ENCODE measurements around the gene PPP1R7.

The PPP1R7 gene

GRCh38 chr2:241125626-241126025, 24.6 kb upstream of the PPP1R7 start:
- Histone ChIP-seq H3K9me3 (ENCODE audit: severe bottlenecking) (no peaks in the 10 kb centered on the region), H3K4me3 (ENCODE audit: low read depth, low read length) (no peak overlapping the region), H3K36me3 (peaks cover 47% of the 10 kb centered on the region), H3K27ac (no peak overlapping the region), H3K27me3 (ENCODE audit: insufficient read depth, low read depth, severe bottlenecking) (no peaks in the 10 kb centered on the region)
- TF ChIP-seq CTCF (IDR thresholded peaks at IDR 0.05; ENCODE audit: low read depth, low read length) = no peak
- DNase-seq = no peak

- no peak overlapping the region for H3K27ac ChIP-seq
- no peak for DNase-seq
- TF ChIP-seq CTCF (IDR thresholded peaks at IDR 0.05; ENCODE audit: low read depth, low read length) = no peak
- H3K4me3 ChIP-seq (ENCODE audit: low read depth, low read length) = no peak overlapping the region
- H3K27me3 ChIP-seq (ENCODE audit: insufficient read depth, low read depth, severe bottlenecking) = no peaks in the 10 kb centered on the region
- H3K36me3 ChIP-seq = peaks cover 47% of the 10 kb centered on the region
- H3K9me3 ChIP-seq (ENCODE audit: severe bottlenecking) = no peaks in the 10 kb centered on the region
Measured at GRCh38 chr2:241126201-241126611, 24.1 kb upstream of the PPP1R7 start.

GRCh38 chr2:241126771-241127202, 23.5 kb upstream of the PPP1R7 start:
- no peaks in the 10 kb centered on the region for H3K27me3 ChIP-seq (ENCODE audit: insufficient read depth, low read depth, severe bottlenecking)
- peaks cover 52% of the 10 kb centered on the region for H3K36me3 ChIP-seq
- no peak overlapping the region for H3K27ac ChIP-seq
- no peak for TF ChIP-seq CTCF (IDR thresholded peaks at IDR 0.05; ENCODE audit: low read depth, low read length)
- no peak overlapping the region for H3K4me3 ChIP-seq (ENCODE audit: low read depth, low read length)
- H3K9me3 ChIP-seq (ENCODE audit: severe bottlenecking) = no peaks in the 10 kb centered on the region
- no peak for DNase-seq

DNA sequence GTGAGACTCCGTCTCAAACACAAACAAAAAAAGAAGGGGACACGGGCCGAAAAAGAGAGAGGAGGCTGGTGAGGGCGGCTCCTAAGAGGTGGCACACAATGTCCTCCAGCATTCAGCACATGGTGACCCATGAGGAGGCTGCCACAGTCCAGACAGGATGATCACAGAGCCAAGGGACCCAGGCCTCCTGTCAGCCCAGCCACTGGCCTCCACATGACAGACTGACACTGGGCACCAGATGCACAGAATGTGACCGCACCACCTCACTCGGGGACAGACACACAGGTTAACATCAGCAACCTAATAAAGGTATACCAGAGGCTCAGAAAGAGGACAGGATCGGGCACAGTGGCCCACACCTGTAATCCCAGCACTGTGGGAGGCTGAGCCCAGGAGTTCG, 22.0 kb upstream of the PPP1R7 start:
- no peaks in the 10 kb centered on the region for H3K27me3 ChIP-seq (ENCODE audit: insufficient read depth, low read depth, severe bottlenecking)
- no peak overlapping the region for H3K4me3 ChIP-seq (ENCODE audit: low read depth, low read length)
- no peaks in the 10 kb centered on the region for H3K9me3 ChIP-seq (ENCODE audit: severe bottlenecking)
- peaks cover 50% of the 10 kb centered on the region for H3K36me3 ChIP-seq
- TF ChIP-seq CTCF (IDR thresholded peaks at IDR 0.05; ENCODE audit: low read depth, low read length) = no peak
- no peak overlapping the region for H3K27ac ChIP-seq
- no peak for DNase-seq

DNA sequence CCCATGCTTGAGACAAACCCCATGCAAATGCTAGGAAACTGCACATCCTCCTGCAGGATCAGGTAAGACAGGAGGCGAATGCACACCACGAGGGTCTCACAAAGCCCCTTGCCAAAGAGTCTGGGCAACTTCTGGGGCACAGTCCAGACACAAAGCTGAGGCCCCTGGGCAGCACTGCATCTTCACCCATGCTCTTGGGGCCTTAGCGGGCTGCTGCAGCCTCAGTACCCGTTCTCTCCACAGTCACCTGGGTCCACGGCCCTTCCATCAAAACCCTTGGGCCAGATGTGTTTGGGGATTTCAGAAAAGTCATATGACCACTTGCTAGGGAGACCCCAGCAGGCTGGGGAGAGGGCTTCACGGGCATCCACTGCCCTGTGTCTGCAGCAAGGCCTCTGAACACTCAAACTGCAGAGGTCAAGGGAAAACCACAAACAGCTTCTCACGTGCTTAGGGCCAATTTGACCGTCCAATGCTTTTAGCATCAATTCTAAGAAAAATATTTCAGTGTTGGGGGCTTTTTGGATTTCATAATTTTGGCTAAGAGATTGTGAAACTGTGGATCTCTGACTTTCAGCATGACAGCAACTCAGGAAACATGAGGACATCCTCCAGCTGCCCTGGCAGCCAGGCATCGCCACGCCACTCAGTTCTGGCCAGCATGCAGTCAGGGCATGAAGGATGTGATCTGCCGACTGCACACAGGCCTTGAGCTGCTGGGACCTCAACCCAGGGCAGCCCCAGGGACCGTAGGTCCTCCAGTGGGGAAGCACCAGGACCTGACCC, 21.0 kb upstream of the PPP1R7 start:
- Histone ChIP-seq H3K27ac (no peak overlapping the region), H3K4me3 (ENCODE audit: low read depth, low read length) (no peak overlapping the region), H3K9me3 (ENCODE audit: severe bottlenecking) (no peaks in the 10 kb centered on the region), H3K27me3 (ENCODE audit: insufficient read depth, low read depth, severe bottlenecking) (no peaks in the 10 kb centered on the region), H3K36me3 (peaks cover 47% of the 10 kb centered on the region)
- no peak for DNase-seq
- TF ChIP-seq CTCF (IDR thresholded peaks at IDR 0.05; ENCODE audit: low read depth, low read length) = no peak

DNA sequence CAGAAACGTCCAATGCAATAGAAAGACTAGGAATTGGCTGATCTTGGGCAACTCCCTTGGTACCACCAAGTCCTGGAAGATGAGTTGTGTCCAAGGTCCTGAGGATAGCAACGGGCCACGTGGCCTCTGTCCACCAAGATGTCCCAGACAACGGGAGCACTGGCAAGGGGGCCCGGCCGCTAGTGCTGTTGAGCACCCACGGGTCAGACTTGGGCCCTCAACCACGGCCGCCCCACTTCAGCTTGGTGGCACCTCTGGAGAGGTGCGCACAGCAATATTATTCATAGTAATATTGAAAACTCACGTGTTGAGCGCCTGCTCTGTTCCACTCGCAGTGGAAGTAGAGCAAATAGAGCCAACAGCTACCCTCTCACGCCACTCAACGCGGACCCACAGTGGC, 20.0 kb upstream of the PPP1R7 start:
- peaks cover 50% of the 10 kb centered on the region for H3K36me3 ChIP-seq

More for the DNA sequence above, 20.0 kb upstream of the PPP1R7 start:
- no peak for DNase-seq
- Histone ChIP-seq H3K27me3 (ENCODE audit: insufficient read depth, low read depth, severe bottlenecking) (no peaks in the 10 kb centered on the region), H3K4me3 (ENCODE audit: low read depth, low read length) (no peak overlapping the region), H3K9me3 (ENCODE audit: severe bottlenecking) (no peaks in the 10 kb centered on the region), H3K27ac (no peak overlapping the region)
- no peak for TF ChIP-seq CTCF (IDR thresholded peaks at IDR 0.05; ENCODE audit: low read depth, low read length)

Data from WERI-Rb-1 (cell line).